Ramos (cell line): ENCODE results near the gene ERO1A.
"Not testable (repeated sequence)": the region's sequence is repeated elsewhere in the genome, so short reads cannot be mapped to it uniquely, and the experiment has no call there.

Source experiments
- in situ Hi-C: fragments of 300-500 bp; cut with MboI; formaldehyde crosslinking; loops from one replicate; pipeline ENCODE4 v1.14.3; 2022; ENCODE audit warnings: low sequenced_read_pairs; ENCODE audit not compliant: unreplicated experiment

The ERO1A gene

GRCh38 chr14:52695481-52696091 lies at the start of gene ERO1A:
TSS of gene ERO1A (minus strand) at chr14:52695558. CDS start at chr14:52695481, 77 bp downstream.
- in situ Hi-C loops: no loop called here

- in situ Hi-C loops: no loop called here
These were observed 46.5 kb upstream of the ERO1A start for GRCh38 chr14:52741865-52742264.

GRCh38 chr14:52740751-52741150 lies 45.4 kb upstream of the ERO1A start:
- in situ Hi-C loops: no loop called here

- in situ Hi-C loops: no loop called here
These were observed 43.1 kb upstream of the ERO1A start for GRCh38 chr14:52738409-52738808.

- in situ Hi-C loops: no loop called here
These were observed 40.6 kb upstream of the ERO1A start for GRCh38 chr14:52735921-52736489.

- in situ Hi-C loops: no loop called here
These were observed 38.5 kb upstream of the ERO1A start for GRCh38 chr14:52733824-52734223.

GRCh38 chr14:52730709-52731111 lies 35.4 kb upstream of the ERO1A start:
- in situ Hi-C loops: no loop called here

GRCh38 chr14:52729925-52730708 lies 34.8 kb upstream of the ERO1A start, which contains the start of gene STYX:
TSS of gene STYX (plus strand) at chr14:52730166. CDS start at chr14:52730475, 309 bp downstream.
- in situ Hi-C loops: no loop called here

GRCh38 chr14:52729585-52729924 lies 34.2 kb upstream of the ERO1A start:
- in situ Hi-C loops: no loop called here

- in situ Hi-C loops: not testable (repeated sequence)
These were observed 33.7 kb upstream of the ERO1A start for GRCh38 chr14:52729035-52729434.

- in situ Hi-C loops: not testable (repeated sequence)
These were observed 32.2 kb upstream of the ERO1A start for GRCh38 chr14:52727509-52727908.

GRCh38 chr14:52724360-52724644 lies 28.9 kb upstream of the ERO1A start:
- in situ Hi-C loops: no loop called here

GRCh38 chr14:52723514-52724359 lies 28.4 kb upstream of the ERO1A start:
- in situ Hi-C loops: no loop called here

GRCh38 chr14:52716155-52716554 lies 20.8 kb upstream of the ERO1A start:
- in situ Hi-C loops: no loop called here

- in situ Hi-C loops: no loop called here
These were observed 16.3 kb upstream of the ERO1A start for GRCh38 chr14:52711666-52712065.

- in situ Hi-C loops: no loop called here
These were observed 11.7 kb upstream of the ERO1A start, which contains the start of gene PSMC6 for GRCh38 chr14:52706724-52707706. TSS of gene PSMC6 (plus strand) at chr14:52707200. CDS start at chr14:52707220, 20 bp downstream.

- in situ Hi-C loops: no loop called here
These were observed 10.9 kb upstream of the ERO1A start for GRCh38 chr14:52706286-52706685.

- in situ Hi-C loops: no loop called here
These were observed 8.3 kb upstream of the ERO1A start for GRCh38 chr14:52703664-52704063.

- in situ Hi-C loops: no loop called here
These were observed 7.9 kb upstream of the ERO1A start for GRCh38 chr14:52703225-52703624.

GRCh38 chr14:52701223-52701622 lies 5.9 kb upstream of the ERO1A start:
- in situ Hi-C loops: no loop called here
